ENCODE results near the gene RBBP8NL.

GRCh38 chr20:62420846-62421715 is 6.3 kb downstream of the RBBP8NL start:
- TF ChIP-seq CTCF (IDR thresholded peaks at IDR 0.05; ENCODE audit: extremely low read depth in 1 of 2, insufficient read depth in 1 of 2, low read depth in 1 of 2, low read length in 2 of 2) (no peak), POLR2AphosphoS5 (IDR thresholded peaks at IDR 0.05; ENCODE audit: insufficient read depth, low read depth, low read length) (no peak), EZH2 (IDR thresholded peaks at IDR 0.05; ENCODE audit: borderline replicate concordance, low read depth, low read length, severe bottlenecking) (no peak)
